ENCODE results near the gene MYL7. TPM values are rescaled to one million over a fixed set of nuclear protein-coding genes. Genes with fewer than 3 reads are reported as not detected.

The MYL7 gene
- total RNA-seq, 4 donors from 2014 or later: not detected

GRCh38 chr7:44111761-44112160 lies 29.4 kb downstream of the MYL7 start:
- DNase-seq: no peak
- Histone ChIP-seq H3K27ac (no peak overlapping the region), H3K9me3 (no peaks in the 10 kb centered on the region), H3K36me3 (no peaks in the 10 kb centered on the region), H3K4me1 (no peaks in the 10 kb centered on the region), H3K4me3 (no peak overlapping the region), H3K27me3 (no peaks in the 10 kb centered on the region)
- in situ Hi-C loops (cut with MboI; ENCODE audit: low pct_ligation_motif_present in 1 of 4, low pct_unique_long_range_greater_than_20kb in 1 of 4, low sequenced_read_pairs in 3 of 4): no loop called here
- intact Hi-C loops (cut with DNase I; ENCODE audit: low total_unique reads): no loop called here
- no peak for TF ChIP-seq CTCF (IDR thresholded peaks at IDR 0.05)
- no peak for TF ChIP-seq POLR2AphosphoS5 (IDR thresholded peaks at IDR 0.05)
- no peak for TF ChIP-seq EP300 (IDR thresholded peaks at IDR 0.05; ENCODE audit: low read depth)
- TF ChIP-seq POLR2A (IDR thresholded peaks at IDR 0.05): no peak
- WGBS, 2 donors (ENCODE audit: low coverage in 1 of 2): 66% methylated on average over 15 of the region's 16 CpGs; no CpG with 5 or more reads in 1 of the 2 donors

GRCh38 chr7:44110719-44111635 lies 30.2 kb downstream of the MYL7 start:
- H3K27me3 ChIP-seq: no peaks in the 10 kb centered on the region
- no peak overlapping the region for H3K4me3 ChIP-seq
- TF ChIP-seq EP300 (IDR thresholded peaks at IDR 0.05; ENCODE audit: low read depth) (no peak), POLR2A (IDR thresholded peaks at IDR 0.05) (no peak), POLR2AphosphoS5 (IDR thresholded peaks at IDR 0.05) (no peak), CTCF (IDR thresholded peaks at IDR 0.05) (no peak)
- peaks cover 0 to 2% (median 0%) of the 10 kb centered on the region in 4 donors for H3K4me1 ChIP-seq
- no peaks in the 10 kb centered on the region for H3K9me3 ChIP-seq
- intact Hi-C loops (cut with DNase I; ENCODE audit: low total_unique reads) (no loop called here), in situ Hi-C loops (cut with MboI; ENCODE audit: low pct_ligation_motif_present in 1 of 4, low pct_unique_long_range_greater_than_20kb in 1 of 4, low sequenced_read_pairs in 3 of 4) (no loop called here)
- no peak overlapping the region for H3K27ac ChIP-seq
- 73% methylated on average over 27 of the region's 27 CpGs; no CpG with 5 or more reads in 1 of the 2 donors for WGBS, 2 donors (ENCODE audit: low coverage in 1 of 2)
- no peak for DNase-seq
- H3K36me3 ChIP-seq: no peaks in the 10 kb centered on the region

GRCh38 chr7:44109991-44110390 lies 31.1 kb downstream of the MYL7 start:
- Histone ChIP-seq H3K4me1 (peaks cover 0 to 3% (median 1%) of the 10 kb centered on the region in 4 donors), H3K9me3 (no peaks in the 10 kb centered on the region), H3K4me3 (no peak overlapping the region), H3K36me3 (no peaks in the 10 kb centered on the region), H3K27me3 (peaks cover 7% of the 10 kb centered on the region), H3K27ac (no peak overlapping the region)
- DNase-seq: no peak
- in situ Hi-C loops (cut with MboI; ENCODE audit: low pct_ligation_motif_present in 1 of 4, low pct_unique_long_range_greater_than_20kb in 1 of 4, low sequenced_read_pairs in 3 of 4) (no loop called here), intact Hi-C loops (cut with DNase I; ENCODE audit: low total_unique reads) (no loop called here)
- WGBS, 2 donors (ENCODE audit: low coverage in 1 of 2): 86% methylated on average over 16 of the region's 18 CpGs; no CpG with 5 or more reads in 1 of the 2 donors
- TF ChIP-seq POLR2AphosphoS5 (IDR thresholded peaks at IDR 0.05) (no peak), CTCF (IDR thresholded peaks at IDR 0.05) (no peak), EP300 (IDR thresholded peaks at IDR 0.05; ENCODE audit: low read depth) (no peak), POLR2A (IDR thresholded peaks at IDR 0.05) (no peak)

GRCh38 chr7:44108768-44109750 lies 32.1 kb downstream of the MYL7 start:
- Histone ChIP-seq H3K27ac (no peak overlapping the region), H3K27me3 (peaks cover 16% of the 10 kb centered on the region), H3K4me3 (no peak overlapping the region), H3K4me1 (peaks cover 0 to 12% (median 2%) of the 10 kb centered on the region in 4 donors), H3K36me3 (no peaks in the 10 kb centered on the region), H3K9me3 (no peaks in the 10 kb centered on the region)
- TF ChIP-seq EP300 (IDR thresholded peaks at IDR 0.05; ENCODE audit: low read depth) (no peak), POLR2A (IDR thresholded peaks at IDR 0.05) (no peak), CTCF (IDR thresholded peaks at IDR 0.05) (no peak), POLR2AphosphoS5 (IDR thresholded peaks at IDR 0.05) (no peak)
- intact Hi-C loops (cut with DNase I; ENCODE audit: low total_unique reads) (no loop called here), in situ Hi-C loops (cut with MboI; ENCODE audit: low pct_ligation_motif_present in 1 of 4, low pct_unique_long_range_greater_than_20kb in 1 of 4, low sequenced_read_pairs in 3 of 4) (no loop called here)
- 85 to 93% methylated on average over 3 to 20 of the region's 21 CpGs for WGBS, 2 donors (ENCODE audit: low coverage in 1 of 2)
- no peak for DNase-seq
